GM12874 (cell line): ENCODE data around the gene WDR45B.

ENCODE experiments used
- TF ChIP-seq, protein P1 (sequence below): IDR thresholded peaks from 2 replicates; pipeline ENCODE4 v1.5.1; 2011; ENCODE audit warnings: low read depth, mild to moderate bottlenecking, control low read depth, low read length, moderate library complexity; ENCODE audit not compliant: insufficient read depth

WDR45B gene

DNA sequence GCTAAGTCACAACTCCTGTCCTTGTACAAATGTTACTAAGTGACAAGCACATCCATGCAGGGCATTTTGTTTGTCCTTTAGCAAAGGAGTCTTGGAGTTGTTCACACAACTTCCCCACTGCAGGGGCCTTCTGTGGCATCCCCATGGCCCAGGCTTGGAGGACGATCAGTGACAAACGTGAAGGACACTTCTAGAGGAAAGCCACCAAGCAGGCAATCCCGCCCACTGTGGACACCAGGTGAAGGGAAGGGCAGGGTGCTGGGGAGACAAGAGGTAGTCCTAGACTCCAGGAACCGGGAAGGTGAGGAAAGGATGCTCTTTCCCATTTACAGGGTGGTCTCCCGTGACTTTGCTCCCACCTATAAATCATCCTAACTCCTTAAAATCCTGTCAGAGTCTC is 4.1 kb downstream of the WDR45B start:
- TF ChIP-seq, protein P1, sequence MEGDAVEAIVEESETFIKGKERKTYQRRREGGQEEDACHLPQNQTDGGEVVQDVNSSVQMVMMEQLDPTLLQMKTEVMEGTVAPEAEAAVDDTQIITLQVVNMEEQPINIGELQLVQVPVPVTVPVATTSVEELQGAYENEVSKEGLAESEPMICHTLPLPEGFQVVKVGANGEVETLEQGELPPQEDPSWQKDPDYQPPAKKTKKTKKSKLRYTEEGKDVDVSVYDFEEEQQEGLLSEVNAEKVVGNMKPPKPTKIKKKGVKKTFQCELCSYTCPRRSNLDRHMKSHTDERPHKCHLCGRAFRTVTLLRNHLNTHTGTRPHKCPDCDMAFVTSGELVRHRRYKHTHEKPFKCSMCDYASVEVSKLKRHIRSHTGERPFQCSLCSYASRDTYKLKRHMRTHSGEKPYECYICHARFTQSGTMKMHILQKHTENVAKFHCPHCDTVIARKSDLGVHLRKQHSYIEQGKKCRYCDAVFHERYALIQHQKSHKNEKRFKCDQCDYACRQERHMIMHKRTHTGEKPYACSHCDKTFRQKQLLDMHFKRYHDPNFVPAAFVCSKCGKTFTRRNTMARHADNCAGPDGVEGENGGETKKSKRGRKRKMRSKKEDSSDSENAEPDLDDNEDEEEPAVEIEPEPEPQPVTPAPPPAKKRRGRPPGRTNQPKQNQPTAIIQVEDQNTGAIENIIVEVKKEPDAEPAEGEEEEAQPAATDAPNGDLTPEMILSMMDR: no peak

DNA sequence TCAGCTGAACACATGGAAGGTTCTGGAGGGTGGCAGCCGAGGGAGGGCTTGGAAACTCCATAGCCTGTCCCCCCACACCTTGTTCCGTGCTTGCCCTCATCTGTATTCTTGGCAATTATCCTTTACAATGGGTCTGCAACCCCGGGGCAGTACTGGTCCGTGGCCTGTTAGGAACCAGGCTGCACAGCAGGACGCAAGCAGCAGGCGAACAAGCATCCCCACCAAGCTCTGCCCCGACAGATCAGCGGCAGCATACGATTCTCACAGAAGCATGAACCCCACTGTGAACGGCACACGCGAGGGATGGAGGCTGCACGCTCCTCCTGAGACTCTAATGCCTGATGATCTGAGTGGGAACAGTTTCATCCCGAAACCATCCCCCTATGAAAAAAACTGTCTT is 6.2 kb downstream of the WDR45B start:
- TF ChIP-seq, protein P1: no peak

DNA sequence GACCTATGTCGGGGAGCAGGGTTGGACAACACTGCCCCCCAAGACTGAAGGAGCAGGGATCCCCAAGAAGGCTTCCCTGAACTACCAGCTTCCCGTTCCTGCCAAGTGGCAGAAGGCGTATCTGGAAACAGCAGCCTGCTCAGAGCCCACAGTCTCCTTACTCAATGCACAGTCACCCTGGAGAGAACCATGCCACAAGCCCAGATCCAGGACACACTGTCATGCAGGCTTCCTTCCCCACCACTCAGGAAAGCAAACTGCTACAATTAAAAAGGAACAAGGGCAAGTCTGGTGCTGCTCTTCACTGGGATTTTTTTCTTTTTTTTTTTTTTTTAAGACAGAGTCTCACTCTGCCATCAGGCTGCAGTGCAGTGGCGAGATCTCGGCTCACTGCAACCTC is 8.2 kb downstream of the WDR45B start:
- TF ChIP-seq, protein P1: no peak

DNA sequence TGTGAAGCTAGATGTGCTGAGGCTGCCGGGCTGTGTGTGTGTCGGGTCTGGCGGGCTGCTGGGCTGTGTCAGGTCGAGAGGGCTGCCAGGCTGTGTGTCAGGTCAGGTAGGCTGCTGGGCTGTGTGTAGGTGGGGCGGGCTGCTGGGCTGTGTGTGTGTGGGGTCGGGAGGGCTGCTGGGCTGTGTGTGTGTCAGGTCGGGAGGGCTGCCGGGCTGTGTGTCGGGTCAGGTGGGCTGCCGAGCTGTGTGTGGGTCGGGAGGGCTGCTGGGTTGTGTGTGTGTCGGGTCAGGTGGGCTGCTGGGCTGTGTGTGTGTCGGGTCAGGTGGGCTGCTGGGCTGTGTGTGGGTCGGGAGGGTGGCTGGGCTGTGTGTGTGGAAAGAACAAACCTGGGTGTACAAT is 8.6 kb downstream of the WDR45B start:
- TF ChIP-seq, protein P1: no peak

DNA sequence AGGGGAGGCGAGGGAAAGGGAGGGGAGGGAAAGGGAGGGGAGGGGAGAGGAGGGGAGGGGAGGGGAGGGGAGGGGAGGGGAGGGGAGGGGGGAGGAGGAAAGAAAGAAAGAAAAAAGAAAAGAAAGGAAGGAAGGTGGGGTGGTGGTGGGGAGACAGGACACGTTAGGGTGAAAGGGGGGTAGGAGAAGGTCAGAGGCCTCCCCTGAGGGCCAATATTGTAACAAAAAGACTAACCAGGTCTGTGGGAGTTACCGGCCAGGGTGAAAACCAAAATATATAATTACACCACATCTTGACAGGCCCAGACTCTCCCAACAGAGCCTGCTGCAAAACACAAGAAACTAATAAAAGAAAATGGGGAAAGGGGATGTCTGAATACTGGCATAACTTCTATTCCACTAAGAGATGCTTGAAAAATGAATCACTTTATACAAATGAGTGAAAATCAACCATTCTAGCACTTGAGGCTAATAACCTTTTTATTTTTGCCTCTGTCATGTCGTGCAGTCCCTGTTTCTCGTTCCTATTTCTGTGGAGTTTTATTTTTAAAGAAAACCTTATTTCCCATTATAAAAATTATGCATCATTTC is 10.0 kb downstream of the WDR45B start:
- TF ChIP-seq, protein P1: no peak

DNA sequence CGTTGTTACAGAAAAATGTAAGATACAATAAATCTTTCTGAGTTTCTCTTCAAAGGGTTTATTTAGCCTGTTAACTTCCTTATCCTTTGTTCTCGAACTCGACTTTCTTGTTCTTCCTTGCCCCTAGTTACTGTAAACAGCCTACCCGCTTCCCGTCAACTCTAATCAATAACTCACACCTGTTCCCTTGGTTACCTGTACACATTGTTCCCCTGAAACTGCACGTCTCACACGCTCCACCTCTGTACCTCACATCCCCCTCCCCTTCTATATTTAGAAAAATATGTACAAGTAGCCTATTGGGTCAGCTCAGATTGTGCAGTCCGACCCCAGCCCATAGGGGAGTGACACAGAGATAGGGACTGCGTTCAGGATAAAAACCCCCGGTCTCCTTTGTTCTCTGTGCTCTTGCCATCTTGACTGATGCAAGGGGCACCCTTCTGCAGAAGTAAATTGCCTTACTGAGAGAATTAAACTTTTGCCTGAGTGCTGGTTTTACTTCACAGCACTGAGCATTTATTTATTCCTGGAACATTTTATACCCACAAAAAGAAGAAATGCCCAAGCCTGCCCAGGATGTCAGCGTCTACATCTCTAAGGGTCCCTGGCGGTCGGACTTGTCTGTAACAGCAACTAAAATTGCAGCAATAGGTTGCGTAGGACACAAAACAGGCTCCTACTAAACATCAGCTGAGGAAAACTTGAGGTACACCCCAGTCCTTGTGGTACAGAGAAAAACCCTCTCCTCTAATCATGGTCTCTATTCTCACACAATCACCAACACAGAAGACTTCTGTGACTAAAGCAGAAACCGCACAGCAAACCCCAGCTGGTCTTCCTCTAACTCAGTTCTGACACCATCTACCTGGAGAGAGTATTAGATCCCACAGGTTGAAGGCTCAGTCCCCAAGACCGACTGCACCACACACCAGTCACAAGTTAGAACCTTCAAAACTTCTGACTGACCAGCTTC is 11.3 kb downstream of the WDR45B start:
- TF ChIP-seq, protein P1: no peak

DNA sequence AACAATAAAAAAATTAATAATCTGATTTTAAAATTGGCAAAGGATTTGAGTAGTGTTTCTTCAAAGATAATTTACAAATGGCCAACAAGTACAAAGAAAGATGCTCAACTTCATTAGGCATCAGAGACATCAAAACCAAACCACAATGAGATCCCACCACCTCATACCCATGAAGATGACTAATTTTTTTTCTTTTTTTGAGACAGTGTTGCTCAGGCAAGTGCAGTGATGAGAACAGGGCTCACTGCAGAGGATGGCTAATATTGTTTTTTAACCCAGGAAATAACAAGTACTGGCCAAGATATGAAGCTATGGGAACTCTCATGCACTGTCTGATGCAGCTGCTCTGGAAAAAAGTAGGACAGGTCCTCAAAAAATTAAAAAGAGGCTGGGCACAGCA is 14.9 kb downstream of the WDR45B start:
- TF ChIP-seq, protein P1: no peak
